Posterior vena cava (tissue), 2 donors: ENCODE measurements around the gene ANGPTL5. TPM values are rescaled to one million over a fixed set of nuclear protein-coding genes. Genes with fewer than 3 reads are reported as not detected.

Source experiments
- DNase-seq: peaks from one replicate; pipeline ENCODE4 v3.0.0-alpha.2; 2020; ENCODE audit warnings: low spot score
- intact Hi-C, 2 donors: fragments of 100-400 bp; cut with DNase I; formaldehyde crosslinking; loops; one replicate each; pipeline versions ENCODE4 v1.14.1 to v1.14.2; 2022 to 2023
- total RNA-seq, 2 donors: library from RNA; stranded (reverse); fragmentation: NEBNext Ultra II Directional; extraction: Animal tissue kit (Norgen Biotek cat#: 25700); gene quantifications; one replicate each; pipeline ENCODE4 v1.2.1, GENCODE V29; 2021
- donor health status: DM: yes; HTN: yes; CAD: no.
- donor health status: DM: yes; HTN: yes; CAD: no.

The ANGPTL5 gene
- total RNA-seq, 2 donors from 2014 or later: 1.1 to 6.8 TPM

DNA sequence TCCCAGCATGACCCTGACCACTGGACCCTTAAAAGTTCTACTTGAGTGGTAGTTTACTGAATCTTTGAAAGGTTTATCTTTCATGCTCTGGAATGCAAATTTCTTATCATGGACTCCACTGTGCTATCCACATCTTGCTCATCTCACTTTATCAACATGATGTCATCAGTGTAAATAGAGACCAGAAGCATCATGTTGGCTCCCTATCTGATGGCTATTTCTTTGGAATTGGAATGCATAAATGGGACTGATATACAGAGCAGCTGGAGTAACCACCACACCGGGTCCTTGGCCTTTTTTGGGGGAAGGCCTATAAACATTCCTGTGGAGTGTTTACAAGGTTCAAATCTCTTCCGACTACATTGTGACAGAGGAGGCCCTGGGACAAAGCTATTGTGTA lies 75.6 kb downstream of the ANGPTL5 start:
- intact Hi-C loops: loop anchor here in 1 of 2 donors (10.0 kb wide), 1 partner anchor 396 kb away; no protein-coding TSS in a partner anchor
- DNase-seq: no peak

Other genes with a start within 250 kb of the ANGPTL5 start
- gene CEP126, start 1.5 kb downstream of the ANGPTL5 start, total RNA-seq: 1 to 10 TPM; 8.3 to 9.5 TPM
- gene CFAP300, start 130.9 kb upstream of the ANGPTL5 start, total RNA-seq: 1 to 10 TPM; 5.6 to 6.9 TPM
- gene YAP1, start 193.9 kb upstream of the ANGPTL5 start, total RNA-seq: 100 to 1,000 TPM; 203 to 281 TPM